ENCODE results near the gene TSC22D3.

TSC22D3 gene

GRCh38 chrX:107701493-107702121 is 74.0 kb downstream of the TSC22D3 start:
- no peak for TF ChIP-seq CTCF (IDR thresholded peaks at IDR 0.05; ENCODE audit: extremely low read depth, missing control alignments)
- DNase-seq (ENCODE audit: low spot score) = no peak

GRCh38 chrX:107700790-107701189 is 74.8 kb downstream of the TSC22D3 start:
- no peak for DNase-seq (ENCODE audit: low spot score)
- TF ChIP-seq CTCF (IDR thresholded peaks at IDR 0.05; ENCODE audit: extremely low read depth, missing control alignments) = no peak

- no peak for TF ChIP-seq CTCF (IDR thresholded peaks at IDR 0.05; ENCODE audit: extremely low read depth, missing control alignments)
- no peak for DNase-seq (ENCODE audit: low spot score)
Measured at GRCh38 chrX:107700317-107700774, 75.2 kb downstream of the TSC22D3 start.

- TF ChIP-seq CTCF (IDR thresholded peaks at IDR 0.05; ENCODE audit: extremely low read depth, missing control alignments) = no peak
- no peak for DNase-seq (ENCODE audit: low spot score)
Measured at GRCh38 chrX:107699616-107700015, 76.0 kb downstream of the TSC22D3 start.

- no peak for TF ChIP-seq CTCF (IDR thresholded peaks at IDR 0.05; ENCODE audit: extremely low read depth, missing control alignments)
- DNase-seq (ENCODE audit: low spot score) = no peak
Measured at GRCh38 chrX:107691024-107691448, 84.6 kb downstream of the TSC22D3 start.

GRCh38 chrX:107687445-107687844 is 88.1 kb downstream of the TSC22D3 start:
- no peak for DNase-seq (ENCODE audit: low spot score)
- TF ChIP-seq CTCF (IDR thresholded peaks at IDR 0.05; ENCODE audit: extremely low read depth, missing control alignments) = no peak

GRCh38 chrX:107686792-107687191 is 88.8 kb downstream of the TSC22D3 start:
- TF ChIP-seq CTCF (IDR thresholded peaks at IDR 0.05; ENCODE audit: extremely low read depth, missing control alignments) = no peak
- no peak for DNase-seq (ENCODE audit: low spot score)

Measured in GM20000 (cell line).